H1 (cell line): ENCODE data around the gene IZUMO4. TPM values are rescaled to one million over a fixed set of nuclear protein-coding genes. Genes with fewer than 3 reads are reported as not detected.

Experiments used
- CHD1 ChIP-seq: IDR thresholded peaks from 2 replicates; pipeline ENCODE4 v1.6.1; 2012; ENCODE audit warnings: low read depth, low read length, improper control_type of control experiment
- EP300 ChIP-seq, 2 experiments: IDR thresholded peaks; 1 replicate in 1 of 2; 2 replicates in 1 of 2; pipeline ENCODE4 v1.6.1; 2011 to 2012; ENCODE audit warnings: low read depth in 2 of 2, low read length in 2 of 2, mild to moderate bottlenecking in 2 of 2, borderline replicate concordance in 1 of 2, inconsistent platforms in 1 of 2, moderate library complexity in 1 of 2
- FOSL1 ChIP-seq: IDR thresholded peaks from 2 replicates; pipeline ENCODE4 v1.6.1; 2011; ENCODE audit warnings: mild to moderate bottlenecking, low read depth, low read length, moderate library complexity; ENCODE audit not compliant: insufficient read depth
- SIX5 ChIP-seq: IDR thresholded peaks from 2 replicates; pipeline ENCODE4 v1.6.1; 2011; ENCODE audit warnings: mild to moderate bottlenecking, low read depth, low read length
- ZNF274 ChIP-seq: IDR thresholded peaks from 2 replicates; pipeline ENCODE4 v1.7.0; 2012; ENCODE audit warnings: low read length, borderline replicate concordance; ENCODE audit errors: extremely low read depth
- polyA plus RNA-seq, 7 experiments: library from polyadenylated mRNA; depleted of rRNA in 3 of 7; stranded (reverse) in 5 of 7; unstranded in 2 of 7; fragments of >200 nt in 5 of 7; fragments of 200-250 nt in 2 of 7; gene quantifications; 1 replicate in 5 of 7; 2 replicates in 1 of 7; 4 replicates in 1 of 7; pipeline versions ENCODE4 v1.2.1 to v1.2.3, GENCODE V29; 2011 to 2013; ENCODE audit warnings: missing spikeins in 2 of 7, mixed read lengths in 2 of 7
- total RNA-seq: library from RNA; stranded (reverse); fragmentation: NEBNext Ultra II Directional; extraction: Animal tissue kit (Norgen Biotek cat#: 25700); gene quantifications from 2 replicates; pipeline ENCODE4 v1.2.1, GENCODE V29; 2021

IZUMO4 gene
- total and polyA plus RNA-seq, 2 of the 8 experiments (the other 6 are each of a cell fraction or from before 2014, with no cell fraction given), result 1.8 to 1.9 TPM

DNA sequence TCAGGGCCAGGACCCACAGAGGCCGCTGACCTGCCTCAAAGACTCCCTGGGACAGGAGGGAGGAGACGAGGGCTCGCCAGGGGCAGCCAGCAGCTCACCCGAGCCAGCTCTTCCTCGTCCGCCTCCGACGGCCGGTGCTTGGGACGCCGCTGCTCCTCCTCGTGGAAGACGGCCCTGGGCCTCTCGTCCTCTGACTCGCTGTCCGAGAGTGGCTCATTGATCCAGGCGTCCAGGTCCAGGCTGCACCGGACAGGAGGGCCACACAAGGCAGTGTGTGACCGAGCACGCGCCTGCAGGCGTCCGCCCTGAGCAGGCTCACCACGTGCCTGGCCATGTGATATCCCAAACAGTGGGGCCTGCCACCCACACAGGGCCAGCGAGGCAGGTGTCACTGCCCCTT is 19.8 kb downstream of the IZUMO4 start (continued):
- TF ChIP-seq SIX5 (no peak), ZNF274 (no peak), EP300 (IDR thresholded peaks at IDR 0.05; ENCODE audit: borderline replicate concordance in 1 of 2, low read depth in 2 of 2, low read length in 2 of 2) (no peak), FOSL1 (no peak), CHD1 (no peak)
